SK-N-SH (cell line): Measurements from ENCODE around the gene SYNM. TPM values are rescaled to one million over a fixed set of nuclear protein-coding genes. Genes with fewer than 3 reads are reported as not detected.

Experiments
- CTCF ChIA-PET: fragments of 300-600, 350-600 bp; formaldehyde crosslinking; extraction: SDS; loops from one replicate; lab custom pipeline; 2021; lab: Yijun Ruan, JAX
- POLR2A ChIA-PET: fragments of 350-600 bp; sonication (Branson Sonifier 250); formaldehyde crosslinking; extraction: SDS; loops from one replicate; lab custom pipeline; 2020; ENCODE audit warnings: antibody characterized with exemption, inconsistent platforms; lab: Yijun Ruan, JAX
- DNase-seq: peaks from one replicate; pipeline ENCODE4 v3.0.0; 2012
- H2AFZ ChIP-seq: fragments of 200-600 bp; sonication (generic); 2 replicates; pipeline ENCODE4 v1.8.1; 2016; ENCODE audit warnings: antibody characterized with exemption, mild to moderate bottlenecking, low read depth
- H3F3A ChIP-seq: fragments of 200-600 bp; sonication (generic); replicated peaks from 2 replicates; pipeline ENCODE3; 2016; ENCODE audit warnings: antibody characterized with exemption, mild to moderate bottlenecking; ENCODE audit not compliant: insufficient read depth
- H3K27ac ChIP-seq, 2 experiments: fragments of 200-500 bp in 1 of 2; fragments of 200-600 bp in 1 of 2; sonication (Bioruptor generic) in 1 of 2; sonication (generic), shearing (Covaris generic) in 1 of 2; 2 replicates each; pipeline versions ENCODE4 v1.5.1 to v1.6.1; 2014 to 2016; ENCODE audit warnings: low read depth in 2 of 2, inconsistent platforms in 1 of 2, low read length in 1 of 2, mild to moderate bottlenecking in 1 of 2, mixed read lengths in 1 of 2
- H3K27me3 ChIP-seq: fragments of 200-600 bp; sonication (generic), shearing (Covaris generic); 2 replicates; pipeline ENCODE4 v1.6.1; 2016; ENCODE audit warnings: mixed run types; ENCODE audit not compliant: insufficient read depth
- H3K36me3 ChIP-seq, 2 experiments: fragments of 200-500 bp in 1 of 2; fragments of 200-600 bp in 1 of 2; sonication (Bioruptor generic) in 1 of 2; sonication (generic) in 1 of 2; replicated peaks in 1 of 2; 2 replicates each; pipeline versions ENCODE3 to v1.5.1; 2014 to 2016; ENCODE audit warnings: low read length in 1 of 2, mild to moderate bottlenecking in 1 of 2; ENCODE audit not compliant: insufficient read depth in 2 of 2, control insufficient read depth in 1 of 2
- H3K4me1 ChIP-seq, 2 experiments: fragments of 200-500 bp in 1 of 2; fragments of 200-600 bp in 1 of 2; sonication (Bioruptor generic) in 1 of 2; sonication (generic), shearing (Covaris generic) in 1 of 2; 2 replicates each; pipeline versions ENCODE4 v1.5.1 to v1.6.1; 2014 to 2016; ENCODE audit warnings: low read depth in 1 of 2, low read length in 1 of 2, mixed run types in 1 of 2; ENCODE audit not compliant: insufficient read depth in 2 of 2, control insufficient read depth in 1 of 2
- H3K4me2 ChIP-seq: fragments of 200-600 bp; sonication (generic), shearing (Covaris generic); 2 replicates; pipeline ENCODE4 v1.6.1; 2017; ENCODE audit warnings: mixed run types
- H3K4me3 ChIP-seq, 2 experiments: fragments of 200-500 bp in 1 of 2; fragments of 200-600 bp in 1 of 2; sonication (Bioruptor generic) in 1 of 2; sonication (generic), shearing (Covaris generic) in 1 of 2; 2 replicates each; pipeline versions ENCODE4 v1.5.1 to v1.8.1; 2014 to 2016; ENCODE audit warnings: low read depth in 2 of 2, inconsistent platforms in 1 of 2, low read length in 1 of 2, mild to moderate bottlenecking in 1 of 2, mixed read lengths in 1 of 2, moderate library complexity in 1 of 2
- H3K79me2 ChIP-seq: fragments of 200-600 bp; sonication (generic); 2 replicates; pipeline ENCODE4 v1.8.1; 2017; ENCODE audit warnings: mild to moderate bottlenecking; ENCODE audit not compliant: insufficient read depth
- H3K9ac ChIP-seq: fragments of 200-600 bp; sonication (generic); 2 replicates; pipeline ENCODE4 v1.6.1; 2017; ENCODE audit warnings: mixed run types
- H3K9me2 ChIP-seq: fragments of 200-600 bp; sonication (generic); 2 replicates; pipeline ENCODE4 v1.6.1; 2017; ENCODE audit warnings: mixed run types
- H3K9me3 ChIP-seq: fragments of 200-600 bp; sonication (generic); 2 replicates; pipeline ENCODE4 v1.6.1; 2017; ENCODE audit warnings: mixed run types, mild to moderate bottlenecking, moderate library complexity
- H4K20me1 ChIP-seq: fragments of 200-600 bp; sonication (generic); 2 replicates; pipeline ENCODE4 v1.6.1; 2017; ENCODE audit warnings: mild to moderate bottlenecking, mixed run types; ENCODE audit not compliant: insufficient read depth
- CHD2 ChIP-seq: fragments of 150-350 bp; IDR thresholded peaks from 2 replicates; pipeline ENCODE4 v1.6.1; 2018; ENCODE audit warnings: low read length; ENCODE audit not compliant: partially characterized antibody
- ELF1 ChIP-seq: IDR thresholded peaks from 2 replicates; pipeline ENCODE4 v1.4.0; 2012
- EP300 ChIP-seq, 2 experiments: IDR thresholded peaks; 2 replicates each; pipeline versions ENCODE4 v1.4.0 to v1.6.1; 2012; ENCODE audit warnings: borderline replicate concordance in 1 of 2, low read depth in 1 of 2, low read length in 1 of 2
- FOXJ3 ChIP-seq: sonication (generic); formaldehyde crosslinking; IDR thresholded peaks from 2 replicates; pipeline ENCODE4 v1.5.1; 2020; ENCODE audit warnings: mild to moderate bottlenecking, missing genetic modification reagents
- GABPA ChIP-seq: IDR thresholded peaks from 2 replicates; pipeline ENCODE4 v1.4.0; 2012; ENCODE audit warnings: low read depth, mild to moderate bottlenecking
- GATA2 ChIP-seq: sonication (generic); formaldehyde crosslinking; IDR thresholded peaks from 2 replicates; pipeline ENCODE4 v1.5.0; 2020; ENCODE audit warnings: mild to moderate bottlenecking, missing genetic modification reagents
- JUND ChIP-seq: IDR thresholded peaks from 2 replicates; pipeline ENCODE4 v1.4.0; 2012
- MEF2A ChIP-seq: IDR thresholded peaks from 2 replicates; pipeline ENCODE4 v1.4.0; 2012; ENCODE audit warnings: low read depth, borderline replicate concordance
- MXI1 ChIP-seq: IDR thresholded peaks from 2 replicates; pipeline ENCODE4 v1.6.1; 2012; ENCODE audit warnings: mild to moderate bottlenecking, low read depth, low read length, improper control_type of control experiment
- NFIC ChIP-seq: IDR thresholded peaks from 2 replicates; pipeline ENCODE4 v1.4.0; 2012; ENCODE audit warnings: borderline replicate concordance
- POLR2AphosphoS5 ChIP-seq: IDR thresholded peaks from 2 replicates; pipeline ENCODE4 v1.6.1; 2012; ENCODE audit warnings: low read depth, low read length
- RCOR1 ChIP-seq: fragments of 150-350 bp; IDR thresholded peaks from 2 replicates; pipeline ENCODE4 v1.6.1; 2017; ENCODE audit warnings: antibody characterized with exemption, low read length
- RXRA ChIP-seq: IDR thresholded peaks from 2 replicates; pipeline ENCODE4 v1.4.0; 2012; ENCODE audit warnings: low read depth, mild to moderate bottlenecking, borderline replicate concordance
- SIN3A ChIP-seq: IDR thresholded peaks from 2 replicates; pipeline ENCODE4 v1.6.1; 2012; ENCODE audit warnings: low read depth, mild to moderate bottlenecking, low read length, moderate library complexity, borderline replicate concordance
- SMC3 ChIP-seq: IDR thresholded peaks from 2 replicates; pipeline ENCODE4 v1.6.1; 2012; ENCODE audit warnings: low read depth, low read length, improper control_type of control experiment
- TAF1 ChIP-seq: IDR thresholded peaks from 2 replicates; pipeline ENCODE4 v1.6.1; 2012; ENCODE audit warnings: low read depth, mild to moderate bottlenecking, low read length, moderate library complexity, borderline replicate concordance
- TCF12 ChIP-seq: IDR thresholded peaks from 2 replicates; pipeline ENCODE4 v1.4.0; 2012
- TEAD4 ChIP-seq: IDR thresholded peaks from 2 replicates; pipeline ENCODE4 v1.4.0; 2012; ENCODE audit warnings: mild to moderate bottlenecking, borderline replicate concordance; ENCODE audit not compliant: insufficient read depth
- USF1 ChIP-seq: IDR thresholded peaks from 2 replicates; pipeline ENCODE4 v1.4.0; 2012; ENCODE audit warnings: low read depth, borderline replicate concordance
- YY1 ChIP-seq: IDR thresholded peaks from 2 replicates; pipeline ENCODE4 v1.4.0; 2012; ENCODE audit warnings: low read depth, mild to moderate bottlenecking
- WGBS: methylation state at CpG from one replicate; pipeline ENCODE4 v1.1.6; 2017; ENCODE audit warnings: low lambda C conversion rate; 5-methylcytosine and 5-hydroxymethylcytosine counted together
- polyA plus RNA-seq, 3 experiments: library from polyadenylated mRNA; depleted of rRNA; stranded (reverse); fragments of >200 nt; gene quantifications; 2 replicates each; pipeline ENCODE4 v1.2.3, GENCODE V29; 2012
- TF ChIP-seq, protein P1 (sequence below): IDR thresholded peaks from 2 replicates; pipeline ENCODE4 v1.4.0; 2012; ENCODE audit warnings: low read depth, borderline replicate concordance
- TF ChIP-seq, protein P2 (sequence below): fragments of 150-350 bp; IDR thresholded peaks from 2 replicates; pipeline ENCODE4 v1.6.1; 2017; ENCODE audit warnings: antibody characterized with exemption, low read length, low read depth, borderline replicate concordance
- TF ChIP-seq, protein P3 (sequence below): fragments of 200-600 bp; sonication (generic); IDR thresholded peaks from 2 replicates; pipeline ENCODE4 v1.6.1; 2017; ENCODE audit warnings: antibody characterized with exemption, mild to moderate bottlenecking, moderate library complexity

SYNM gene
- polyA plus RNA-seq, 1 of the 3 experiments (the other 2 are of a cell fraction) = 5.0 TPM

DNA sequence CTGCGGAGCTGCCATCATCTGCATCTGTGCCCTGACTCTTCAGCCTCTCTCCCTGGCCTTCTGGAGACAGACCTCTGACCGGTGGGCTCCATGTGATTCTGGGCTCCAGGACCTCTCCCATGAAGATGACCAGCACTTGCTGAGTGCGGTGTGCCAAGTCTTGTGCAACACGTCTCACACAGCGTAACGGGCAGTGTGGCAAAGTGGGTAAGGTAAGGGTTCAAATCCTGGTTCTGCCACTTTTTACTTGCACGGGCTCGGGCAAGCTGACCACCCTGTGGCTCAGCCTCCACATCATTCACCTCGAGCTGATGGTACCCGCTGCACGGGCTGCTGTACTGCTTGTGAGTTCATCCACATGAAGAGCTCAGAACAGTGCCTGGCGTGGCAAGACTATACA is 6.5 kb upstream of the SYNM start:
- H4K20me1 ChIP-seq = no peaks in the 10 kb centered on the region
- no peaks in the 10 kb centered on the region for H3K9me3 ChIP-seq
- WGBS = 74% methylated on average over 8 of the region's 12 CpGs
- no peaks in the 10 kb centered on the region for H3K27me3 ChIP-seq
- no peak for DNase-seq
- H3K4me3 ChIP-seq = no peak overlapping the region
- H3K27ac ChIP-seq = no peak overlapping the region
- no peaks in the 10 kb centered on the region for H3F3A ChIP-seq
- ChIA-PET POLR2A (no interaction called here), CTCF (interaction anchor here (0.8 to 12.3 kb wide), 5 partner anchors 22 to 606 kb away, joined by 3 to 149 read pairs (median 30); no protein-coding TSS in a partner anchor)
- H3K4me1 ChIP-seq = no peaks in the 10 kb centered on the region; a peak in 1 of 4 replicates
- no peaks in the 10 kb centered on the region for H3K79me2 ChIP-seq
- no peak overlapping the region for H3K4me2 ChIP-seq
- no peaks in the 10 kb centered on the region for H3K9me2 ChIP-seq
- H2AFZ ChIP-seq = no peak overlapping the region
- no peaks in the 10 kb centered on the region for H3K36me3 ChIP-seq
- no peak overlapping the region for H3K9ac ChIP-seq
- TF ChIP-seq NFIC (no peak), EP300 (IDR thresholded peaks at IDR 0.05; ENCODE audit: borderline replicate concordance in 1 of 2, low read depth in 1 of 2, low read length in 1 of 2) (no peak), SMC3 (no peak), RXRA (no peak), GABPA (no peak), SIN3A (no peak), POLR2AphosphoS5 (no peak), ELF1 (no peak), FOXJ3 (CRISPR knock-in tag) (no peak), JUND (no peak), CHD2 (no peak), TEAD4 (no peak), YY1 (no peak), MXI1 (no peak), USF1 (no peak), RCOR1 (no peak), GATA2 (CRISPR knock-in tag) (no peak)
- TF ChIP-seq, protein P1, sequence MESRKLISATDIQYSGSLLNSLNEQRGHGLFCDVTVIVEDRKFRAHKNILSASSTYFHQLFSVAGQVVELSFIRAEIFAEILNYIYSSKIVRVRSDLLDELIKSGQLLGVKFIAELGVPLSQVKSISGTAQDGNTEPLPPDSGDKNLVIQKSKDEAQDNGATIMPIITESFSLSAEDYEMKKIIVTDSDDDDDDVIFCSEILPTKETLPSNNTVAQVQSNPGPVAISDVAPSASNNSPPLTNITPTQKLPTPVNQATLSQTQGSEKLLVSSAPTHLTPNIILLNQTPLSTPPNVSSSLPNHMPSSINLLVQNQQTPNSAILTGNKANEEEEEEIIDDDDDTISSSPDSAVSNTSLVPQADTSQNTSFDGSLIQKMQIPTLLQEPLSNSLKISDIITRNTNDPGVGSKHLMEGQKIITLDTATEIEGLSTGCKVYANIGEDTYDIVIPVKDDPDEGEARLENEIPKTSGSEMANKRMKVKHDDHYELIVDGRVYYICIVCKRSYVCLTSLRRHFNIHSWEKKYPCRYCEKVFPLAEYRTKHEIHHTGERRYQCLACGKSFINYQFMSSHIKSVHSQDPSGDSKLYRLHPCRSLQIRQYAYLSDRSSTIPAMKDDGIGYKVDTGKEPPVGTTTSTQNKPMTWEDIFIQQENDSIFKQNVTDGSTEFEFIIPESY = no peak

- Histone ChIP-seq H3F3A (no peaks in the 10 kb centered on the region), H3K9me2 (no peaks in the 10 kb centered on the region), H3K36me3 (no peaks in the 10 kb centered on the region), H2AFZ (no peak overlapping the region), H3K4me3 (no peak overlapping the region), H3K9me3 (no peaks in the 10 kb centered on the region), H3K27me3 (no peaks in the 10 kb centered on the region), H3K9ac (no peak overlapping the region), H4K20me1 (no peaks in the 10 kb centered on the region), H3K4me2 (no peak overlapping the region), H3K79me2 (no peaks in the 10 kb centered on the region), H3K4me1 (no peaks in the 10 kb centered on the region; a peak in 1 of 4 replicates), H3K27ac (no peak overlapping the region)
- 79% methylated on average over 6 of the region's 6 CpGs for WGBS
- POLR2A ChIA-PET = no interaction called here
- CTCF ChIA-PET = interaction anchor here (1.2 to 12.3 kb wide), 7 partner anchors 20 to 642 kb away, joined by 3 to 149 read pairs (median 17); no protein-coding TSS in a partner anchor
- no peak for DNase-seq
- TF ChIP-seq, protein P2, sequence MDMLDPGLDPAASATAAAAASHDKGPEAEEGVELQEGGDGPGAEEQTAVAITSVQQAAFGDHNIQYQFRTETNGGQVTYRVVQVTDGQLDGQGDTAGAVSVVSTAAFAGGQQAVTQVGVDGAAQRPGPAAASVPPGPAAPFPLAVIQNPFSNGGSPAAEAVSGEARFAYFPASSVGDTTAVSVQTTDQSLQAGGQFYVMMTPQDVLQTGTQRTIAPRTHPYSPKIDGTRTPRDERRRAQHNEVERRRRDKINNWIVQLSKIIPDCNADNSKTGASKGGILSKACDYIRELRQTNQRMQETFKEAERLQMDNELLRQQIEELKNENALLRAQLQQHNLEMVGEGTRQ = no peak
- TF ChIP-seq MEF2A (no peak), TAF1 (no peak), YY1 (no peak), TCF12 (no peak), NFIC (no peak)
- TF ChIP-seq, protein P1 = no peak
- TF ChIP-seq, protein P3, sequence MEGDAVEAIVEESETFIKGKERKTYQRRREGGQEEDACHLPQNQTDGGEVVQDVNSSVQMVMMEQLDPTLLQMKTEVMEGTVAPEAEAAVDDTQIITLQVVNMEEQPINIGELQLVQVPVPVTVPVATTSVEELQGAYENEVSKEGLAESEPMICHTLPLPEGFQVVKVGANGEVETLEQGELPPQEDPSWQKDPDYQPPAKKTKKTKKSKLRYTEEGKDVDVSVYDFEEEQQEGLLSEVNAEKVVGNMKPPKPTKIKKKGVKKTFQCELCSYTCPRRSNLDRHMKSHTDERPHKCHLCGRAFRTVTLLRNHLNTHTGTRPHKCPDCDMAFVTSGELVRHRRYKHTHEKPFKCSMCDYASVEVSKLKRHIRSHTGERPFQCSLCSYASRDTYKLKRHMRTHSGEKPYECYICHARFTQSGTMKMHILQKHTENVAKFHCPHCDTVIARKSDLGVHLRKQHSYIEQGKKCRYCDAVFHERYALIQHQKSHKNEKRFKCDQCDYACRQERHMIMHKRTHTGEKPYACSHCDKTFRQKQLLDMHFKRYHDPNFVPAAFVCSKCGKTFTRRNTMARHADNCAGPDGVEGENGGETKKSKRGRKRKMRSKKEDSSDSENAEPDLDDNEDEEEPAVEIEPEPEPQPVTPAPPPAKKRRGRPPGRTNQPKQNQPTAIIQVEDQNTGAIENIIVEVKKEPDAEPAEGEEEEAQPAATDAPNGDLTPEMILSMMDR = no peak
Observed at GRCh38 chr15:99098991-99099390, 5.9 kb upstream of the SYNM start.
